Measurements from ENCODE around the gene NDUFB1.

NDUFB1 gene

DNA sequence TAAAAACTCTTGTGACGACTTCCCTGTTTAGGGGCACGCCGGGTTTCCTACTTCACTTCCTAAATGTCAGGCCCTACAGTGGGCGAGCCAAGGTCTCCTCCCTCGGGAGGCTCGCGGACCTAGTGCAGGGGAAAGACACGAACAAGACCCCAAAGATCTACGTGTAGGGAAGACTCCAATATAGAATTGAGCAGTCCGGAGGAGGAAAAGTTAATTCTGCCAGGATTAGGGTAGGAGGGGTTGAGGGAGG is 15.7 kb downstream of the NDUFB1 start:
- no peak for TF ChIP-seq POLR2AphosphoS5 (IDR thresholded peaks at IDR 0.05; ENCODE audit: low read depth, low read length)
- TF ChIP-seq, protein P1, sequence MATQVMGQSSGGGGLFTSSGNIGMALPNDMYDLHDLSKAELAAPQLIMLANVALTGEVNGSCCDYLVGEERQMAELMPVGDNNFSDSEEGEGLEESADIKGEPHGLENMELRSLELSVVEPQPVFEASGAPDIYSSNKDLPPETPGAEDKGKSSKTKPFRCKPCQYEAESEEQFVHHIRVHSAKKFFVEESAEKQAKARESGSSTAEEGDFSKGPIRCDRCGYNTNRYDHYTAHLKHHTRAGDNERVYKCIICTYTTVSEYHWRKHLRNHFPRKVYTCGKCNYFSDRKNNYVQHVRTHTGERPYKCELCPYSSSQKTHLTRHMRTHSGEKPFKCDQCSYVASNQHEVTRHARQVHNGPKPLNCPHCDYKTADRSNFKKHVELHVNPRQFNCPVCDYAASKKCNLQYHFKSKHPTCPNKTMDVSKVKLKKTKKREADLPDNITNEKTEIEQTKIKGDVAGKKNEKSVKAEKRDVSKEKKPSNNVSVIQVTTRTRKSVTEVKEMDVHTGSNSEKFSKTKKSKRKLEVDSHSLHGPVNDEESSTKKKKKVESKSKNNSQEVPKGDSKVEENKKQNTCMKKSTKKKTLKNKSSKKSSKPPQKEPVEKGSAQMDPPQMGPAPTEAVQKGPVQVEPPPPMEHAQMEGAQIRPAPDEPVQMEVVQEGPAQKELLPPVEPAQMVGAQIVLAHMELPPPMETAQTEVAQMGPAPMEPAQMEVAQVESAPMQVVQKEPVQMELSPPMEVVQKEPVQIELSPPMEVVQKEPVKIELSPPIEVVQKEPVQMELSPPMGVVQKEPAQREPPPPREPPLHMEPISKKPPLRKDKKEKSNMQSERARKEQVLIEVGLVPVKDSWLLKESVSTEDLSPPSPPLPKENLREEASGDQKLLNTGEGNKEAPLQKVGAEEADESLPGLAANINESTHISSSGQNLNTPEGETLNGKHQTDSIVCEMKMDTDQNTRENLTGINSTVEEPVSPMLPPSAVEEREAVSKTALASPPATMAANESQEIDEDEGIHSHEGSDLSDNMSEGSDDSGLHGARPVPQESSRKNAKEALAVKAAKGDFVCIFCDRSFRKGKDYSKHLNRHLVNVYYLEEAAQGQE (IDR thresholded peaks at IDR 0.05; ENCODE audit: insufficient read depth in 1 of 2, low read depth in 2 of 2, low read length in 2 of 2), result no peak
- TF ChIP-seq SIN3A (IDR thresholded peaks at IDR 0.05; ENCODE audit: borderline replicate concordance, insufficient read depth, low read length), result no peak
- TF ChIP-seq TAF1 (IDR thresholded peaks at IDR 0.05; ENCODE audit: borderline replicate concordance, insufficient read depth, low read length), result no peak
- TF ChIP-seq FOXP2 (optimal IDR thresholded peaks at IDR 0.05; ENCODE audit: borderline replicate concordance, extremely low read depth, extremely low read length, insufficient read depth), result no peak

DNA sequence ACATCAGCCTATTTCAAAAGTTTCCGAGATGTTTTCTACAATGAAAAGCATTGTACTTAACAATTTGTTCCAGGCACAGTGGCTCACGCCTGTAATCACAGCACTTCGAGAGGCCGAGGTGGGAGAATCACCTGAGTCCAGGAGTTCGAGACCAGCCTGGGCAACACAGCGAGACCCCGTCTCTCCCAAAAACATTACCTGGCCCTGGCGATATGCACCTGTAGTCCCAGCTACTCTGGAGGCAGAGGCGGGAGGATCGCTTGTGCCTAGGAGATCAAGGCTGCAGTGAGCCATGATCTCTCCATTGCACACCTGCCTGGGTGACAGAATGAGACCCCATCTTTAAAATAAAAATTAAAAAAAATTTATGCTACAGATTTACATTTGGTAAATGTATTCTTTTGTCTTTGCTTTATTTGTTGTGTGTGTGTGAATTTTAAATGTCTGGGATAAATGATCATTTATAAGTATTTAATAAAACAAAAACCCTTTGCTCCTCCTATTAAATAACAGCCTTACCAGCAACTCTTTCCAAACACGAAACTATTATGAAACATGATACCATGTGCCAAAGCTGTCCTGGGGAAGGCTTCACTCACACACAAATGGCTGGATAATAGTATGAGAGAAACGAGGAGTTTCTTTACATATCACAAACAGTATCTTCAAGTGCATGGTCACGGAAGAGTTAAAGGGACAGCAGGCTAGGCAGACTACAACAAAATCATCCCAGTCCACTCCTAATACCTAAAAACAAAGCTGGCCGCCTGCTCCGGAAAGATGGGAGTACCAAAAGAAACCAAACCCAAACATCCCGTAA is 16.2 kb downstream of the NDUFB1 start:
- TF ChIP-seq SIN3A (IDR thresholded peaks at IDR 0.05; ENCODE audit: borderline replicate concordance, insufficient read depth, low read length), result no peak
- TF ChIP-seq, protein P1 (IDR thresholded peaks at IDR 0.05; ENCODE audit: insufficient read depth in 1 of 2, low read depth in 2 of 2, low read length in 2 of 2), result no peak
- TF ChIP-seq TAF1 (IDR thresholded peaks at IDR 0.05; ENCODE audit: borderline replicate concordance, insufficient read depth, low read length), result no peak
- no peak for TF ChIP-seq POLR2AphosphoS5 (IDR thresholded peaks at IDR 0.05; ENCODE audit: low read depth, low read length)
- no peak for TF ChIP-seq FOXP2 (optimal IDR thresholded peaks at IDR 0.05; ENCODE audit: borderline replicate concordance, extremely low read depth, extremely low read length, insufficient read depth)

DNA sequence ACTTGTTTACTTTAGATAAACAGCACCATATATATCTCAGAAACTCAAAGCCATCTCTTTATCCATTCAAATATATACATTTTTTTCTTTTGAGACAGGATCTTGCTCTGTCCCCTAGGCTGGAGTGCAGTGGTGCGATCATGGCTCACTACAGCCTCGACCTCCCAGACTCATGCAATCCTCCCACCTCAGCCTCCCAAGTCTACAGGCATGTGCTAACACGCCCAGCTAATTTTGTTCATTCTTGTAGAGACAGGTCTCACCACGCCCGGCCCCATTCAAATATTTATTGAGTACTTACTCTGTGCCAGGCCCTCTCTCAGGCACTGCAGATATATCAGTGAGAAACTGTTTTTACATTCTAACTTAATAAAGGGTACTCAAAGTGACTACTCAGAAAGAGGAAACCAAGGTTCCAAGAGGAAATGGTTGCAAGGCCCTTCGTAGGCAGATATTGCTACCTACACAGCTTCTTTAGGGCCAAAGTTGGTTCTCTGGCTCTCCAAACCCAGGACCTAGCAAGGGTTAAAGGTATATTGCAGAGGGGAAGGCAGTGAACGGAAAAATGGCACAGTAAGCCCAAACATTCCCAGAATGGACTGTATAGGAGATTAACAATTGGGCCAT is 18.0 kb downstream of the NDUFB1 start:
- TF ChIP-seq, protein P1 (IDR thresholded peaks at IDR 0.05; ENCODE audit: insufficient read depth in 1 of 2, low read depth in 2 of 2, low read length in 2 of 2), result no peak
- TF ChIP-seq SIN3A (IDR thresholded peaks at IDR 0.05; ENCODE audit: borderline replicate concordance, insufficient read depth, low read length) (no peak), FOXP2 (optimal IDR thresholded peaks at IDR 0.05; ENCODE audit: borderline replicate concordance, extremely low read depth, extremely low read length, insufficient read depth) (no peak), POLR2AphosphoS5 (IDR thresholded peaks at IDR 0.05; ENCODE audit: low read depth, low read length) (no peak), TAF1 (IDR thresholded peaks at IDR 0.05; ENCODE audit: borderline replicate concordance, insufficient read depth, low read length) (no peak)

DNA sequence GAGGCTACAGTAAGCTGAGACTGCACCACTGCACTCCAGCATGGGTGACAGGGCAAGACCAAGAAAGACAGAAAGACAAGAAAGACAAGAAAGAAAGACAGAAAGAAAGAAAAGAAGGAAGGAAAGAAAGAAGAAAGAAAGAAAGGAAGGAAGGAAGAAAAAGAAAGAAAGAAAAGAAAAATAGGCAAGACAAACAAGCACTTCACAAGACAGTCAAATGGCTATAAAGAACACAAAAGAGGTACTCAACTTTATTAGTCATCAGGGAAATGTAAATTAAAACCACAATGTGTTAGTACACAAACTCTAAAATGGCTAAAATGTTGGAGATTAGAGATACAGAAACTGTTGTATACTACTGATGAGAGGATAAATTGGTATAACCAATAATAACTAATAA is 21.7 kb downstream of the NDUFB1 start:
- TF ChIP-seq POLR2AphosphoS5 (IDR thresholded peaks at IDR 0.05; ENCODE audit: low read depth, low read length) (no peak), TAF1 (IDR thresholded peaks at IDR 0.05; ENCODE audit: borderline replicate concordance, insufficient read depth, low read length) (no peak), SIN3A (IDR thresholded peaks at IDR 0.05; ENCODE audit: borderline replicate concordance, insufficient read depth, low read length) (no peak), FOXP2 (optimal IDR thresholded peaks at IDR 0.05; ENCODE audit: borderline replicate concordance, extremely low read depth, extremely low read length, insufficient read depth) (no peak)
- TF ChIP-seq, protein P1 (IDR thresholded peaks at IDR 0.05; ENCODE audit: insufficient read depth in 1 of 2, low read depth in 2 of 2, low read length in 2 of 2), result no peak

All from PFSK-1 (cell line).